Non-pigmented ciliary epithelial cell (primary cell): ENCODE results near the gene F3.

Experiments used
- DNase-seq: peaks from one replicate; pipeline ENCODE4 v3.0.0-alpha.2; 2010; ENCODE audit warnings: low read depth

The F3 gene

GRCh38 chr1:94527447-94528031 lies 14.0 kb downstream of the F3 start:
- no peak for DNase-seq

GRCh38 chr1:94526152-94526980 lies 15.2 kb downstream of the F3 start:
- DNase-seq: no peak

GRCh38 chr1:94524531-94524930 lies 17.0 kb downstream of the F3 start:
- no peak for DNase-seq

- no peak for DNase-seq
Measured at GRCh38 chr1:94522304-94522703, 19.3 kb downstream of the F3 start.

- no peak for DNase-seq
Measured at GRCh38 chr1:94519351-94519750, 22.2 kb downstream of the F3 start.

- DNase-seq: no peak
Measured at GRCh38 chr1:94515296-94515947, 26.1 kb downstream of the F3 start.

GRCh38 chr1:94514095-94514727 lies 27.3 kb downstream of the F3 start:
- no peak for DNase-seq

GRCh38 chr1:94512816-94513215 lies 28.7 kb downstream of the F3 start:
- no peak for DNase-seq

- no peak for DNase-seq
Measured at GRCh38 chr1:94504601-94505000, 37.0 kb downstream of the F3 start.

GRCh38 chr1:94503153-94503552 lies 38.4 kb downstream of the F3 start:
- no peak for DNase-seq

- no peak for DNase-seq
Measured at GRCh38 chr1:94501935-94502334, 39.6 kb downstream of the F3 start.

- DNase-seq: no peak
Measured at GRCh38 chr1:94501426-94501825, 40.1 kb downstream of the F3 start.

- no peak for DNase-seq
Measured at GRCh38 chr1:94496076-94496755, 45.3 kb downstream of the F3 start.

- no peak for DNase-seq
Measured at GRCh38 chr1:94490556-94490955, 51.0 kb downstream of the F3 start.

- DNase-seq: no peak
Measured at GRCh38 chr1:94486990-94487389, 54.6 kb downstream of the F3 start.

- DNase-seq: peak; percentile 27
Measured at GRCh38 chr1:94481473-94481933, 60.1 kb downstream of the F3 start.

- no peak for DNase-seq
Measured at GRCh38 chr1:94479682-94480081, 61.9 kb downstream of the F3 start.
